Measurements from ENCODE around the gene ITIH4. TPM values are rescaled to one million over a fixed set of nuclear protein-coding genes. Genes with fewer than 3 reads are reported as not detected.

ITIH4 gene
- total RNA-seq, 1 experiment from 2014 or later: 0.80 TPM

- no peak overlapping the region for H3K4me3 ChIP-seq (ENCODE audit: low read length)
Measured at GRCh38 chr3:52800079-52800478, 30.4 kb downstream of the ITIH4 start.

GRCh38 chr3:52798978-52799476, 31.4 kb downstream of the ITIH4 start:
- H3K9me2 ChIP-seq (replicated peaks; ENCODE audit: low read length): no peaks in the 10 kb centered on the region
- H4K20me1 ChIP-seq (ENCODE audit: low read length): no peaks in the 10 kb centered on the region
- no peak overlapping the region for H3K4me3 ChIP-seq (ENCODE audit: low read length)
- H3K9me3 ChIP-seq (ENCODE audit: low read length): no peaks in the 10 kb centered on the region
- ChIA-PET CTCF (no interaction called here), POLR2A (ENCODE audit: unreplicated experiment) (no interaction called here)
- no peak overlapping the region for H3K4me2 ChIP-seq (ENCODE audit: low read length)
- H3K27me3 ChIP-seq (ENCODE audit: low read length): no peaks in the 10 kb centered on the region
- H3K9ac ChIP-seq (ENCODE audit: low read length): no peak overlapping the region
- H3K27ac ChIP-seq (ENCODE audit: low read length): no peak overlapping the region
- ATAC-seq (peak; percentile 69), DNase-seq (peak; percentile 76)
- TF ChIP-seq EZH2 (IDR thresholded peaks at IDR 0.05; ENCODE audit: low read length, unreplicated experiment): no peak
- TF ChIP-seq EZH2phosphoT487 (IDR thresholded peaks at IDR 0.05; ENCODE audit: borderline replicate concordance, low read length): no peak
- peak; percentile 80 for TF ChIP-seq CTCF (conservative IDR thresholded peaks at IDR 0.05; ENCODE audit: low read depth, low read length)
- no peaks in the 10 kb centered on the region for H3K36me3 ChIP-seq (ENCODE audit: low read depth, low read length)
- no TSS peak for BruUV-seq (replicated peaks)
- H2AFZ ChIP-seq (ENCODE audit: low read length): no peak overlapping the region
- H3F3A ChIP-seq (ENCODE audit: low read length, unreplicated experiment): no peaks in the 10 kb centered on the region
- H3K79me2 ChIP-seq (ENCODE audit: low read length): no peaks in the 10 kb centered on the region
- intact Hi-C loops (cut with micrococcal nuclease): no loop called here
- H3K4me1 ChIP-seq (ENCODE audit: insufficient read depth, low read length): peaks cover 4% of the 10 kb centered on the region; the same call in 1 of the 2 replicates

More at GRCh38 chr3:52800079-52800478, 30.4 kb downstream of the ITIH4 start:
- no peak overlapping the region for H3K9ac ChIP-seq (ENCODE audit: low read length)
- H3K79me2 ChIP-seq (ENCODE audit: low read length): no peaks in the 10 kb centered on the region
- ATAC-seq (no peak), DNase-seq (no peak)
- H3K27ac ChIP-seq (ENCODE audit: low read length): no peak overlapping the region
- H3K36me3 ChIP-seq (ENCODE audit: low read depth, low read length): no peaks in the 10 kb centered on the region
- BruUV-seq (replicated peaks): no TSS peak
- intact Hi-C loops (cut with micrococcal nuclease): no loop called here
- no peak overlapping the region for H2AFZ ChIP-seq (ENCODE audit: low read length)
- H3K4me1 ChIP-seq (ENCODE audit: insufficient read depth, low read length): peaks cover 4% of the 10 kb centered on the region; the same call in 1 of the 2 replicates
- no peaks in the 10 kb centered on the region for H4K20me1 ChIP-seq (ENCODE audit: low read length)
- H3F3A ChIP-seq (ENCODE audit: low read length, unreplicated experiment): no peaks in the 10 kb centered on the region
- H3K9me2 ChIP-seq (replicated peaks; ENCODE audit: low read length): no peaks in the 10 kb centered on the region
- CTCF ChIA-PET: no interaction called here
- no peak for TF ChIP-seq EZH2 (IDR thresholded peaks at IDR 0.05; ENCODE audit: low read length, unreplicated experiment)
- no peak for TF ChIP-seq EZH2phosphoT487 (IDR thresholded peaks at IDR 0.05; ENCODE audit: borderline replicate concordance, low read length)
- no peak for TF ChIP-seq CTCF (conservative IDR thresholded peaks at IDR 0.05; ENCODE audit: low read depth, low read length)
- POLR2A ChIA-PET (ENCODE audit: unreplicated experiment): no interaction called here
- H3K27me3 ChIP-seq (ENCODE audit: low read length): no peaks in the 10 kb centered on the region
- H3K9me3 ChIP-seq (ENCODE audit: low read length): no peaks in the 10 kb centered on the region
- no peak overlapping the region for H3K4me2 ChIP-seq (ENCODE audit: low read length)

- CTCF ChIA-PET: no interaction called here
- intact Hi-C loops (cut with micrococcal nuclease): no loop called here
- peak; percentile 28 for ATAC-seq
- no peak for DNase-seq
- no peak overlapping the region for H3K27ac ChIP-seq (ENCODE audit: low read length)
- no peaks in the 10 kb centered on the region for H3K36me3 ChIP-seq (ENCODE audit: low read depth, low read length)
- peaks cover 4% of the 10 kb centered on the region; the same call in 1 of the 2 replicates for H3K4me1 ChIP-seq (ENCODE audit: insufficient read depth, low read length)
- no TSS peak for BruUV-seq (replicated peaks)
- no peaks in the 10 kb centered on the region for H3K9me2 ChIP-seq (replicated peaks; ENCODE audit: low read length)
- H3K27me3 ChIP-seq (ENCODE audit: low read length): no peaks in the 10 kb centered on the region
- H3K9ac ChIP-seq (ENCODE audit: low read length): no peak overlapping the region
- H3K4me2 ChIP-seq (ENCODE audit: low read length): no peak overlapping the region
- TF ChIP-seq EZH2phosphoT487 (IDR thresholded peaks at IDR 0.05; ENCODE audit: borderline replicate concordance, low read length): no peak
- no peak for TF ChIP-seq CTCF (conservative IDR thresholded peaks at IDR 0.05; ENCODE audit: low read depth, low read length)
- TF ChIP-seq EZH2 (IDR thresholded peaks at IDR 0.05; ENCODE audit: low read length, unreplicated experiment): no peak
- no peaks in the 10 kb centered on the region for H3F3A ChIP-seq (ENCODE audit: low read length, unreplicated experiment)
- no peak overlapping the region for H2AFZ ChIP-seq (ENCODE audit: low read length)
- POLR2A ChIA-PET (ENCODE audit: unreplicated experiment): no interaction called here
- no peaks in the 10 kb centered on the region for H4K20me1 ChIP-seq (ENCODE audit: low read length)
- no peaks in the 10 kb centered on the region for H3K79me2 ChIP-seq (ENCODE audit: low read length)
- no peaks in the 10 kb centered on the region for H3K9me3 ChIP-seq (ENCODE audit: low read length)
- no peak overlapping the region for H3K4me3 ChIP-seq (ENCODE audit: low read length)
Measured at GRCh38 chr3:52798376-52798977, 32.0 kb downstream of the ITIH4 start.

Measured in PC-3 (cell line).